Measurements from ENCODE around the gene RESF1.

Gene RESF1

DNA sequence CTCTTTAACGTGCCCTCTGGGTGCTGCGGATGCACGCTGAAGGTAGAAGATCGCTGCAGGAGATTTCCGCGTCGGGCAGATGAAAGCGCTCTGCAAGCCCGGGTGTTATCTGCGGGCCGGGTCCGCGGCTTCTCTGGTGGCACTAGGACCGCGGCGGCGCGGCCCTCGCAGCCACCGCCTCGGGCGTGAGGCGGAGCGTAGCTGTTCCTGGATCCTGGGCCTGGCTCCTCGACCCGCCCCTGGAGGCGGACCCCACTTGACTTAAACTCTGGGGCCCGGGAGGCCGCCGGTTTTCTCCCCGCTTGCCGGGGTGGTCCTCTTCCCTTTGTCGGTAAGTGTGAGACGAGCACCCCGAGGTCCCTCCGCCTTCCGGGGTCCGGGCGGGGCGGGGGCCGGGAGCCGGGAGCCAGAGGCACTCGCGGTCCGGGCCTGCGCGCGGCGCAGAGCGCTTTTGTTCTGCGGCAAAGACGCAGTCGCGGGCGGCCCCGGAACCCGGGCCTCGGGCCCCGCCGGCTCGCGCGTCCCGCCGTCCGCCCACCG is at the start of gene RESF1 (continued):
- TF ChIP-seq, protein P1, sequence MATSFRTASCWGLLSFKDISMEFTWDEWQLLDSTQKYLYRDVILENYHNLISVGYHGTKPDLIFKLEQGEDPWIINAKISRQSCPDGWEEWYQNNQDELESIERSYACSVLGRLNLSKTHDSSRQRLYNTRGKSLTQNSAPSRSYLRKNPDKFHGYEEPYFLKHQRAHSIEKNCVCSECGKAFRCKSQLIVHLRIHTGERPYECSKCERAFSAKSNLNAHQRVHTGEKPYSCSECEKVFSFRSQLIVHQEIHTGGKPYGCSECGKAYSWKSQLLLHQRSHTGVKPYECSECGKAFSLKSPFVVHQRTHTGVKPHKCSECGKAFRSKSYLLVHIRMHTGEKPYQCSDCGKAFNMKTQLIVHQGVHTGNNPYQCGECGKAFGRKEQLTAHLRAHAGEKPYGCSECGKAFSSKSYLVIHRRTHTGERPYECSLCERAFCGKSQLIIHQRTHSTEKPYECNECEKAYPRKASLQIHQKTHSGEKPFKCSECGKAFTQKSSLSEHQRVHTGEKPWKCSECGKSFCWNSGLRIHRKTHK (tag by site-specific recombination; IDR thresholded peaks at IDR 0.05), result no peak
- TF ChIP-seq ZNF514 (tag by site-specific recombination; IDR thresholded peaks at IDR 0.05), result no peak
- TF ChIP-seq KLF9 (tag by site-specific recombination; IDR thresholded peaks at IDR 0.05; ENCODE audit: low read depth), result peak; percentile 28; the same call in 1 of the 2 replicates
- TF ChIP-seq, protein P2, sequence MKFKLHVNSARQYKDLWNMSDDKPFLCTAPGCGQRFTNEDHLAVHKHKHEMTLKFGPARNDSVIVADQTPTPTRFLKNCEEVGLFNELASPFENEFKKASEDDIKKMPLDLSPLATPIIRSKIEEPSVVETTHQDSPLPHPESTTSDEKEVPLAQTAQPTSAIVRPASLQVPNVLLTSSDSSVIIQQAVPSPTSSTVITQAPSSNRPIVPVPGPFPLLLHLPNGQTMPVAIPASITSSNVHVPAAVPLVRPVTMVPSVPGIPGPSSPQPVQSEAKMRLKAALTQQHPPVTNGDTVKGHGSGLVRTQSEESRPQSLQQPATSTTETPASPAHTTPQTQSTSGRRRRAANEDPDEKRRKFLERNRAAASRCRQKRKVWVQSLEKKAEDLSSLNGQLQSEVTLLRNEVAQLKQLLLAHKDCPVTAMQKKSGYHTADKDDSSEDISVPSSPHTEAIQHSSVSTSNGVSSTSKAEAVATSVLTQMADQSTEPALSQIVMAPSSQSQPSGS (tag by site-specific recombination; IDR thresholded peaks at IDR 0.05; ENCODE audit: low read depth), result no peak
- TF ChIP-seq, protein P3, sequence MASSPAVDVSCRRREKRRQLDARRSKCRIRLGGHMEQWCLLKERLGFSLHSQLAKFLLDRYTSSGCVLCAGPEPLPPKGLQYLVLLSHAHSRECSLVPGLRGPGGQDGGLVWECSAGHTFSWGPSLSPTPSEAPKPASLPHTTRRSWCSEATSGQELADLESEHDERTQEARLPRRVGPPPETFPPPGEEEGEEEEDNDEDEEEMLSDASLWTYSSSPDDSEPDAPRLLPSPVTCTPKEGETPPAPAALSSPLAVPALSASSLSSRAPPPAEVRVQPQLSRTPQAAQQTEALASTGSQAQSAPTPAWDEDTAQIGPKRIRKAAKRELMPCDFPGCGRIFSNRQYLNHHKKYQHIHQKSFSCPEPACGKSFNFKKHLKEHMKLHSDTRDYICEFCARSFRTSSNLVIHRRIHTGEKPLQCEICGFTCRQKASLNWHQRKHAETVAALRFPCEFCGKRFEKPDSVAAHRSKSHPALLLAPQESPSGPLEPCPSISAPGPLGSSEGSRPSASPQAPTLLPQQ (tag by site-specific recombination; IDR thresholded peaks at IDR 0.05), result peak; percentile 94
- TF ChIP-seq ZXDB (tag by site-specific recombination; IDR thresholded peaks at IDR 0.05), result peak; percentile 88
- TF ChIP-seq, protein P4, sequence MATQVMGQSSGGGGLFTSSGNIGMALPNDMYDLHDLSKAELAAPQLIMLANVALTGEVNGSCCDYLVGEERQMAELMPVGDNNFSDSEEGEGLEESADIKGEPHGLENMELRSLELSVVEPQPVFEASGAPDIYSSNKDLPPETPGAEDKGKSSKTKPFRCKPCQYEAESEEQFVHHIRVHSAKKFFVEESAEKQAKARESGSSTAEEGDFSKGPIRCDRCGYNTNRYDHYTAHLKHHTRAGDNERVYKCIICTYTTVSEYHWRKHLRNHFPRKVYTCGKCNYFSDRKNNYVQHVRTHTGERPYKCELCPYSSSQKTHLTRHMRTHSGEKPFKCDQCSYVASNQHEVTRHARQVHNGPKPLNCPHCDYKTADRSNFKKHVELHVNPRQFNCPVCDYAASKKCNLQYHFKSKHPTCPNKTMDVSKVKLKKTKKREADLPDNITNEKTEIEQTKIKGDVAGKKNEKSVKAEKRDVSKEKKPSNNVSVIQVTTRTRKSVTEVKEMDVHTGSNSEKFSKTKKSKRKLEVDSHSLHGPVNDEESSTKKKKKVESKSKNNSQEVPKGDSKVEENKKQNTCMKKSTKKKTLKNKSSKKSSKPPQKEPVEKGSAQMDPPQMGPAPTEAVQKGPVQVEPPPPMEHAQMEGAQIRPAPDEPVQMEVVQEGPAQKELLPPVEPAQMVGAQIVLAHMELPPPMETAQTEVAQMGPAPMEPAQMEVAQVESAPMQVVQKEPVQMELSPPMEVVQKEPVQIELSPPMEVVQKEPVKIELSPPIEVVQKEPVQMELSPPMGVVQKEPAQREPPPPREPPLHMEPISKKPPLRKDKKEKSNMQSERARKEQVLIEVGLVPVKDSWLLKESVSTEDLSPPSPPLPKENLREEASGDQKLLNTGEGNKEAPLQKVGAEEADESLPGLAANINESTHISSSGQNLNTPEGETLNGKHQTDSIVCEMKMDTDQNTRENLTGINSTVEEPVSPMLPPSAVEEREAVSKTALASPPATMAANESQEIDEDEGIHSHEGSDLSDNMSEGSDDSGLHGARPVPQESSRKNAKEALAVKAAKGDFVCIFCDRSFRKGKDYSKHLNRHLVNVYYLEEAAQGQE (tag by site-specific recombination; IDR thresholded peaks at IDR 0.05), result no peak
- TF ChIP-seq ZNF549 (tag by site-specific recombination; IDR thresholded peaks at IDR 0.05), result peak; percentile 22; the same call in 1 of the 2 replicates
- TF ChIP-seq OSR2 (tag by site-specific recombination; IDR thresholded peaks at IDR 0.05), result peak; percentile 85
- TF ChIP-seq, protein P5, sequence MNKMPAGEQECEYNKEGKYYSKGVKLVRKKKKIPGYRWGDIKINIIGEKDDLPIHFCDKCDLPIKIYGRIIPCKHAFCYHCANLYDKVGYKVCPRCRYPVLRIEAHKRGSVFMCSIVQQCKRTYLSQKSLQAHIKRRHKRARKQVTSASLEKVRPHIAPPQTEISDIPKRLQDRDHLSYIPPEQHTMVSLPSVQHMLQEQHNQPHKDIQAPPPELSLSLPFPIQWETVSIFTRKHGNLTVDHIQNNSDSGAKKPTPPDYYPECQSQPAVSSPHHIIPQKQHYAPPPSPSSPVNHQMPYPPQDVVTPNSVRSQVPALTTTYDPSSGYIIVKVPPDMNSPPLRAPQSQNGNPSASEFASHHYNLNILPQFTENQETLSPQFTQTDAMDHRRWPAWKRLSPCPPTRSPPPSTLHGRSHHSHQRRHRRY (tag by site-specific recombination; IDR thresholded peaks at IDR 0.05), result no peak
- TF ChIP-seq ZNF324 (tag by site-specific recombination; IDR thresholded peaks at IDR 0.05), result peak; percentile 67
- peak; percentile 71 for TF ChIP-seq ZNF423 (tag by site-specific recombination; IDR thresholded peaks at IDR 0.05)
- TF ChIP-seq ZNF354C (tag by site-specific recombination; IDR thresholded peaks at IDR 0.05; ENCODE audit: borderline replicate concordance, low read depth), result no peak
- TF ChIP-seq ZNF302 (tag by site-specific recombination; IDR thresholded peaks at IDR 0.05; ENCODE audit: low read depth), result no peak
- TF ChIP-seq KLF8 (tag by site-specific recombination; IDR thresholded peaks at IDR 0.05), result peak; percentile 93
- TF ChIP-seq SP2 (tag by site-specific recombination; IDR thresholded peaks at IDR 0.05), result peak; percentile 73
- no peak for TF ChIP-seq ZNF214 (tag by site-specific recombination; IDR thresholded peaks at IDR 0.05; ENCODE audit: borderline replicate concordance)
- TF ChIP-seq, protein P6, sequence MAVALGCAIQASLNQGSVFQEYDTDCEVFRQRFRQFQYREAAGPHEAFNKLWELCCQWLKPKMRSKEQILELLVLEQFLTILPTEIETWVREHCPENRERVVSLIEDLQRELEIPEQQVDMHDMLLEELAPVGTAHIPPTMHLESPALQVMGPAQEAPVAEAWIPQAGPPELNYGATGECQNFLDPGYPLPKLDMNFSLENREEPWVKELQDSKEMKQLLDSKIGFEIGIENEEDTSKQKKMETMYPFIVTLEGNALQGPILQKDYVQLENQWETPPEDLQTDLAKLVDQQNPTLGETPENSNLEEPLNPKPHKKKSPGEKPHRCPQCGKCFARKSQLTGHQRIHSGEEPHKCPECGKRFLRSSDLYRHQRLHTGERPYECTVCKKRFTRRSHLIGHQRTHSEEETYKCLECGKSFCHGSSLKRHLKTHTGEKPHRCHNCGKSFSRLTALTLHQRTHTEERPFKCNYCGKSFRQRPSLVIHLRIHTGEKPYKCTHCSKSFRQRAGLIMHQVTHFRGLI (tag by site-specific recombination; IDR thresholded peaks at IDR 0.05), result peak; percentile 48
- no peak for TF ChIP-seq ZNF202 (tag by site-specific recombination; IDR thresholded peaks at IDR 0.05; ENCODE audit: borderline replicate concordance)
- no peak for TF ChIP-seq ZNF211 (tag by site-specific recombination; IDR thresholded peaks at IDR 0.05; ENCODE audit: low read depth)
- TF ChIP-seq, protein P7, sequence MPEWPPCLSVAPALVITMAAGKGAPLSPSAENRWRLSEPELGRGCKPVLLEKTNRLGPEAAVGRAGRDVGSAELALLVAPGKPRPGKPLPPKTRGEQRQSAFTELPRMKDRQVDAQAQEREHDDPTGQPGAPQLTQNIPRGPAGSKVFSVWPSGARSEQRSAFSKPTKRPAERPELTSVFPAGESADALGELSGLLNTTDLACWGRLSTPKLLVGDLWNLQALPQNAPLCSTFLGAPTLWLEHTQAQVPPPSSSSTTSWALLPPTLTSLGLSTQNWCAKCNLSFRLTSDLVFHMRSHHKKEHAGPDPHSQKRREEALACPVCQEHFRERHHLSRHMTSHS (tag by site-specific recombination; IDR thresholded peaks at IDR 0.05), result no peak
- TF ChIP-seq YY1 (tag by site-specific recombination; IDR thresholded peaks at IDR 0.05), result no peak
- no peak; the same call in 1 of the 2 replicates for TF ChIP-seq SCRT1 (tag by site-specific recombination; IDR thresholded peaks at IDR 0.05; ENCODE audit: borderline replicate concordance)
- TF ChIP-seq KLF1 (tag by site-specific recombination; IDR thresholded peaks at IDR 0.05), result peak; percentile 57; the same call in 1 of the 2 replicates
- TF ChIP-seq, protein P8, sequence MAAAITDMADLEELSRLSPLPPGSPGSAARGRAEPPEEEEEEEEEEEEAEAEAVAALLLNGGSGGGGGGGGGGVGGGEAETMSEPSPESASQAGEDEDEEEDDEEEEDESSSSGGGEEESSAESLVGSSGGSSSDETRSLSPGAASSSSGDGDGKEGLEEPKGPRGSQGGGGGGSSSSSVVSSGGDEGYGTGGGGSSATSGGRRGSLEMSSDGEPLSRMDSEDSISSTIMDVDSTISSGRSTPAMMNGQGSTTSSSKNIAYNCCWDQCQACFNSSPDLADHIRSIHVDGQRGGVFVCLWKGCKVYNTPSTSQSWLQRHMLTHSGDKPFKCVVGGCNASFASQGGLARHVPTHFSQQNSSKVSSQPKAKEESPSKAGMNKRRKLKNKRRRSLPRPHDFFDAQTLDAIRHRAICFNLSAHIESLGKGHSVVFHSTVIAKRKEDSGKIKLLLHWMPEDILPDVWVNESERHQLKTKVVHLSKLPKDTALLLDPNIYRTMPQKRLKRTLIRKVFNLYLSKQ (tag by site-specific recombination; IDR thresholded peaks at IDR 0.05; ENCODE audit: borderline replicate concordance), result no peak
- TF ChIP-seq TRIM28 (IDR thresholded peaks at IDR 0.05; ENCODE audit: borderline replicate concordance, low read length), result no peak; the same call in 1 of the 2 replicates

Measured in HEK293 (cell line).